ENCODE results near the gene EHMT1. TPM values are rescaled to one million over a fixed set of nuclear protein-coding genes. Genes with fewer than 3 reads are reported as not detected.

The EHMT1 gene
- total RNA-seq, 6 experiments from 2014 or later: 26.8 to 51.9 (median 36.7) TPM

GRCh38 chr9:137786511-137786920, 167.7 kb downstream of the EHMT1 start:
- ATAC-seq: no peak
- 94% methylated on average over 10 of the region's 19 CpGs for WGBS (ENCODE audit: insufficient coverage, low coverage, low lambda C conversion rate, missing lambda C conversion rate)
- Histone ChIP-seq H3K4me3 (no peak overlapping the region), H3K4me1 (peaks cover 0 to 12% (median 4%) of the 10 kb centered on the region in 4 donors), H3K9me3 (no peaks in the 10 kb centered on the region), H3K36me3 (peaks cover 0 to 40% (median 11%) of the 10 kb centered on the region in 4 donors), H3K27me3 (no peaks in the 10 kb centered on the region), H3K27ac (no peak overlapping the region)
- intact Hi-C loops (cut with DNase I): no loop called here
- no peak for DNase-seq
- TF ChIP-seq POLR2A (IDR thresholded peaks at IDR 0.05) (no peak), CTCF (IDR thresholded peaks at IDR 0.05) (no peak)

GRCh38 chr9:137787381-137787780, 168.6 kb downstream of the EHMT1 start:
- ATAC-seq: no peak
- H3K27ac ChIP-seq: no peak overlapping the region
- WGBS (ENCODE audit: insufficient coverage, low coverage, low lambda C conversion rate, missing lambda C conversion rate): no CpG with 5 or more reads among the region's 15 CpGs
- peaks cover 0 to 12% (median 4%) of the 10 kb centered on the region in 4 donors for H3K4me1 ChIP-seq
- no peaks in the 10 kb centered on the region for H3K27me3 ChIP-seq
- TF ChIP-seq POLR2A (IDR thresholded peaks at IDR 0.05): no peak
- H3K9me3 ChIP-seq: no peaks in the 10 kb centered on the region
- peaks cover 0 to 33% (median 10%) of the 10 kb centered on the region in 4 donors for H3K36me3 ChIP-seq
- H3K4me3 ChIP-seq: no peak overlapping the region
- no peak for DNase-seq
- intact Hi-C loops (cut with DNase I): no loop called here

GRCh38 chr9:137787786-137788505, 169.1 kb downstream of the EHMT1 start:
- H3K36me3 ChIP-seq: peaks cover 0 to 27% (median 9%) of the 10 kb centered on the region in 4 donors
- TF ChIP-seq CTCF (IDR thresholded peaks at IDR 0.05) (no peak), POLR2A (IDR thresholded peaks at IDR 0.05) (no peak)
- no peak overlapping the region for H3K27ac ChIP-seq
- 67% methylated on average over 3 of the region's 18 CpGs for WGBS (ENCODE audit: insufficient coverage, low coverage, low lambda C conversion rate, missing lambda C conversion rate)
- DNase-seq (no peak), ATAC-seq (no peak)
- no peaks in the 10 kb centered on the region for H3K27me3 ChIP-seq
- no peak overlapping the region for H3K4me3 ChIP-seq
- intact Hi-C loops (cut with DNase I): no loop called here
- H3K4me1 ChIP-seq: peaks cover 0 to 12% (median 4%) of the 10 kb centered on the region in 4 donors
- H3K9me3 ChIP-seq: no peaks in the 10 kb centered on the region

- Histone ChIP-seq H3K27ac (peak overlapping the region in 2 of 3 donors; percentile 16 to 63), H3K4me1 (peaks cover 0 to 12% (median 4%) of the 10 kb centered on the region in 4 donors), H3K27me3 (no peaks in the 10 kb centered on the region), H3K4me3 (no peak overlapping the region), H3K36me3 (peaks cover 0 to 30% (median 9%) of the 10 kb centered on the region in 4 donors), H3K9me3 (no peaks in the 10 kb centered on the region)
- intact Hi-C loops (cut with DNase I): no loop called here
- TF ChIP-seq CTCF (IDR thresholded peaks at IDR 0.05): no peak
- TF ChIP-seq POLR2A (IDR thresholded peaks at IDR 0.05): no peak
- WGBS (ENCODE audit: insufficient coverage, low coverage, low lambda C conversion rate, missing lambda C conversion rate): 71% methylated on average over 7 of the region's 59 CpGs
- ATAC-seq (peak in 3 of 4 donors; percentile 12 to 32 (median 29)), DNase-seq (no peak)
Observed at GRCh38 chr9:137788561-137789294, 169.9 kb downstream of the EHMT1 start.

Data from right lobe of liver (tissue), 6 donors.